Smooth muscle cell (in vitro differentiated cells): ENCODE data around the gene ST6GALNAC4. TPM values are rescaled to one million over a fixed set of nuclear protein-coding genes. Genes with fewer than 3 reads are reported as not detected.

Experiments
- DNase-seq: peaks from one replicate; lab custom pipeline; 2025; ENCODE audit not compliant: unreplicated experiment; lab: John Stamatoyannopoulos, UW
- H2AFZ ChIP-seq: fragments of 200-600 bp; sonication (generic); 2 replicates; pipeline ENCODE4 v1.6.0; 2016; ENCODE audit warnings: antibody characterized with exemption, low read depth, mild to moderate bottlenecking
- H3F3A ChIP-seq: fragments of 200-600 bp; sonication (generic); 2 replicates; pipeline ENCODE4 v1.6.0; 2017; ENCODE audit warnings: antibody characterized with exemption, low read depth
- H3K27ac ChIP-seq: fragments of 200-600 bp; sonication (generic); 2 replicates; pipeline ENCODE4 v1.5.1; 2016; ENCODE audit warnings: low read depth, mild to moderate bottlenecking
- H3K27me3 ChIP-seq: fragments of 200-600 bp; sonication (generic); 2 replicates; pipeline ENCODE4 v1.6.1; 2016; ENCODE audit warnings: low read depth, mild to moderate bottlenecking
- H3K36me3 ChIP-seq: fragments of 200-600 bp; sonication (generic); 2 replicates; pipeline ENCODE4 v1.5.1; 2016; ENCODE audit warnings: low read depth
- H3K4me1 ChIP-seq: fragments of 200-600 bp; sonication (generic); 2 replicates; pipeline ENCODE4 v1.5.1; 2016; ENCODE audit warnings: low read depth
- H3K4me2 ChIP-seq: fragments of 200-600 bp; sonication (generic); 2 replicates; pipeline ENCODE4 v1.6.0; 2016; ENCODE audit warnings: mild to moderate bottlenecking
- H3K4me3 ChIP-seq: fragments of 200-600 bp; sonication (generic); 2 replicates; pipeline ENCODE4 v1.5.1; 2016; ENCODE audit warnings: mild to moderate bottlenecking
- H3K79me2 ChIP-seq: fragments of 200-600 bp; sonication (generic); 2 replicates; pipeline ENCODE4 v1.6.0; 2016; ENCODE audit warnings: low read depth, mild to moderate bottlenecking
- H3K9ac ChIP-seq: fragments of 200-600 bp; sonication (generic); 2 replicates; pipeline ENCODE4 v1.6.0; 2016; ENCODE audit warnings: low read depth
- H3K9me3 ChIP-seq: fragments of 200-600 bp; sonication (generic); replicated peaks from 2 replicates; pipeline ENCODE4 v1.5.1; 2016; ENCODE audit warnings: low read depth
- H4K20me1 ChIP-seq: fragments of 200-600 bp; sonication (generic); 2 replicates; pipeline ENCODE4 v1.6.0; 2016; ENCODE audit warnings: low read depth
- CTCF ChIP-seq: fragments of 200-600 bp; sonication (generic); IDR thresholded peaks from 2 replicates; pipeline ENCODE4 v1.5.1; 2017; ENCODE audit warnings: borderline replicate concordance, mild to moderate bottlenecking, antibody characterized with exemption; ENCODE audit not compliant: insufficient read depth, poor library complexity, severe bottlenecking
- WGBS: methylation state at CpG from one replicate; pipeline ENCODE4 v1.1.7; 2016; ENCODE audit warnings: low lambda C conversion rate; 5-methylcytosine and 5-hydroxymethylcytosine counted together
- polyA plus RNA-seq: library from polyadenylated mRNA; unstranded; fragments of >200 nt; fragmentation: Nextera tagmentation; extraction: Ambion mirVana; gene quantifications from 2 replicates; pipeline ENCODE4 v1.2.1, GENCODE V29; 2016
- total RNA-seq: library from RNA; depleted of rRNA; stranded (reverse); fragments of >200 nt; gene quantifications from 2 replicates; pipeline ENCODE4 v1.2.3, GENCODE V29; 2014

The ST6GALNAC4 gene
- total and polyA plus RNA-seq, 2 experiments from 2014 or later: 12.1 to 22.5 TPM

GRCh38 chr9:127904561-127905003 is 12.3 kb downstream of the ST6GALNAC4 start:
- no peak for TF ChIP-seq CTCF
- no peak for DNase-seq
- H3K4me1 ChIP-seq: peaks cover 12% of the 10 kb centered on the region

GRCh38 chr9:127903557-127904475 is 13.0 kb downstream of the ST6GALNAC4 start:
- Histone ChIP-seq H3K36me3 (no peaks in the 10 kb centered on the region), H4K20me1 (no peaks in the 10 kb centered on the region), H3K9me3 (no peaks in the 10 kb centered on the region), H3K4me3 (no peak overlapping the region), H3K4me2 (no peak overlapping the region), H2AFZ (no peak overlapping the region), H3K27ac (no peak overlapping the region), H3K27me3 (no peaks in the 10 kb centered on the region), H3K9ac (no peak overlapping the region), H3K4me1 (peaks cover 12% of the 10 kb centered on the region), H3F3A (no peaks in the 10 kb centered on the region), H3K79me2 (no peaks in the 10 kb centered on the region)
- no peak for TF ChIP-seq CTCF
- DNase-seq: no peak
- WGBS: 43% methylated on average over 17 of the region's 17 CpGs

More at GRCh38 chr9:127904561-127905003, 12.3 kb downstream of the ST6GALNAC4 start:
- H3K4me3 ChIP-seq: no peak overlapping the region
- no peak overlapping the region for H3K4me2 ChIP-seq
- no peaks in the 10 kb centered on the region for H3K27me3 ChIP-seq
- no peaks in the 10 kb centered on the region for H4K20me1 ChIP-seq
- 81% methylated on average over 12 of the region's 12 CpGs for WGBS
- H3K36me3 ChIP-seq: no peaks in the 10 kb centered on the region
- H2AFZ ChIP-seq: no peak overlapping the region
- no peaks in the 10 kb centered on the region for H3K79me2 ChIP-seq
- no peak overlapping the region for H3K27ac ChIP-seq
- no peaks in the 10 kb centered on the region for H3F3A ChIP-seq
- H3K9me3 ChIP-seq: no peaks in the 10 kb centered on the region
- H3K9ac ChIP-seq: no peak overlapping the region

GRCh38 chr9:127899128-127899943 is 17.5 kb downstream of the ST6GALNAC4 start, which contains the start of gene ST6GALNAC6:
TSS of gene ST6GALNAC6 (minus strand) at chr9:127899603. CDS start at chr9:127897981, 1,622 bp downstream.
- Histone ChIP-seq H3K27ac (peak within 1 kb of the TSS; percentile 36), H3K79me2 (no peaks in the 10 kb centered on the region), H3F3A (peaks cover 5% of the 10 kb centered on the region), H3K27me3 (no peaks in the 10 kb centered on the region), H2AFZ (peak within 1 kb of the TSS; percentile 82), H3K36me3 (peaks cover 7% of the 10 kb centered on the region), H3K9ac (peak within 1 kb of the TSS; percentile 87), H3K4me3 (peak within 1 kb of the TSS; percentile 68), H3K4me1 (peaks cover 23% of the 10 kb centered on the region), H4K20me1 (peaks cover 25% of the 10 kb centered on the region), H3K9me3 (no peaks in the 10 kb centered on the region), H3K4me2 (peak within 1 kb of the TSS; percentile 91)
- WGBS: 9% methylated on average over 21 of the region's 89 CpGs
- TF ChIP-seq CTCF: no peak
- DNase-seq: peak; percentile 27
